SK-MEL-5 (cell line): ENCODE measurements around the gene RRP15. TPM values are rescaled to one million over a fixed set of nuclear protein-coding genes. Genes with fewer than 3 reads are reported as not detected.

ENCODE experiments used
- DNase-seq: peaks from one replicate; pipeline ENCODE4 v3.0.0-alpha.2; 2016; ENCODE audit warnings: low read depth, low spot score
- in situ Hi-C: cut with HindIII; loops from 2 replicates; pipeline ENCODE4 v1.10.0; 2016; ENCODE audit warnings: low sequenced_read_pairs, high pct_unique_total_duplicates, low pct_unique_long_range_greater_than_20kb
- total RNA-seq: library from RNA; depleted of rRNA; stranded (reverse); fragments of >200 nt; shearing (Covaris generic); gene quantifications from 2 replicates; pipeline ENCODE4 v1.2.3, GENCODE V29; 2014

The RRP15 gene
- total RNA-seq, 1 experiment from 2014 or later, result 16.2 TPM

DNA sequence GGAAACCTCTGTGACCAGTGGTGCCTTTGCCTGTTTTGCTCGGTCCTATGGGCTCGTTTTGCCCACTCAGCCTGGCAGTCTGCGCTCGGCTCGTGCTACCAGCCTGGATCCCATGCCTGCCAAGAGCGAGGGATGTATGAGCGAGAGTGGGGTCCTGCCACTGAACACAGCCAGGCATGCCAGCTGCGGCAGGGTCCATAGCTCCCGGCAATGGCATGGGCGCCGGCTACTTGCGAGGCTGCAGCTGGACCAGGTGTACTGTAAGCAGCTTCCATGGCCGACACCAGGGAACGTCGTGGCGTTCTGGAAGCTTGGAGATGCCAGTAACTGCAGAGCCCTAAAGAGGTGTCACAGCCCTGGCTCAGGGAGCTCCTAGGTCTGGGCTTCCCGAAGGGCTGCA is 37.7 kb downstream of the RRP15 start:
- in situ Hi-C loops, result no loop called here

DNA sequence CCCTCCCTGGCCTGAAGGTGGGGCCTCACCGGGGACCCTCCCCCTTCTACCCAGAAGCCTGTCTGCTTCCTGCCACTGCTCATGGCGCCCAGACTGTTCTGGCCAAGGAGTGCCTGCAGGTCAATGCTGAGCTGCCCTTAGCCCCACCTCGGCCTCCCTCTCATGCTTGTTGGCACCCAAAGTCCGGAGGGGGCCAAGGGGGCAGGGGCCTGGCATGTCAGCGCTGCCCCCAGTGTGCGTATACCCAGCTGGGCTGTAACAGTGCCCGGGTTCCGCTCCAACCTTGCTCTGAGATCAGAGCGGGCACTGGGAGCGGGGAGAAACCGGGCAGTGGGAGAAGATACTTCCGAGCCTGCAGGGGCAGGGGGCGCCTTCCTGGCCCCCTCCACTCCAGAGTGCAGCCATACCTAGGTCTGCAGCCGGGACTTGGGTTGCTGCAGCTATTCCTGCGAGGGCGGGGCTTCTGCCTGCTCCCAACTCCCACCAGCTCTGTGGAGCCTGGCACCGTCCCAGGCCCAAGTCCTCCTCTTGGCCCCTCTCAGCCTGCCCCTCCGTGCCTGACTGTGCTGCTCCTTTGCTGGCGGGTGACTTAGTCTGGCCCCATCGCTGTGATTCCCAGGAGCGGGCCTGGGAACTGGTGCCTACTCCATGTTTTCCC is 38.6 kb downstream of the RRP15 start:
- in situ Hi-C loops, result no loop called here
- DNase-seq, result no peak

More for the DNA sequence above, 37.7 kb downstream of the RRP15 start:
- no peak for DNase-seq

DNA sequence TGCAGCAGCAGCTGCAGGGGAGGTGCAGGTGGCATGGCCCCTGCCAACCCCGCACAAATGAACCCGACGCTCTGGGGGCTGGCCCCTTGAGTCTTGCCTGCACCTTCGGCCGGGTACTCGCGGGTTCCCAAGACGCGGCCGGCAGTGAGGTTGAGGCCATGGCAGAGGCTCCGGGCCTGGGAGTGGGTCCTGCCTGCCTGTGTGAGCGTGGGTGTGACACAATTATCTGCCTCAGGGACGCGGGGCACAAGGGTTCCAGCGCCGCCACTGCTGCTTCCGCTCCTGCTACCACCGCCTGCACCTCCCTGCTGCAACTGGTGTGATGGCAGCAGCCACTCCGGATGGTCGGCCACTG is 39.1 kb downstream of the RRP15 start:
- DNase-seq, result no peak
- in situ Hi-C loops, result no loop called here

DNA sequence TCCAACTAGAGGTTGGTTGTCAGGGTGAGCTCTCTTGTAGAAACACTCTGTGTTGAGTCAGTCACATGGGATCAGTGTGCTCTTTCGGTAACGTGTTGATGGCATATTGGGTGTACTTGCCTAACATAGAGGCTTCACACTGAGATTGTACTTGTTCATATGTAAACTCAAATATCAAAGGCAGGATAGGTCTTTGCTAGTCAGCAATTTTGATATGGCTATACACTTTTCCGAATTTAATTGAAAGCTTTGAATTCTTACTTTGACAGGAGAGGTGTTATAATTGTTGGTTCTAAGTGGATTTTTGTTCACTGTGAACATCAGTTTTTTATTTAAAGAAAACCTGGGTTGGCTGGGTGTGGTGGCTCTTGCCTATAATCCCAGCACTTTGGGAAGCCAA is 43.7 kb downstream of the RRP15 start:
- no peak for DNase-seq
- in situ Hi-C loops, result no loop called here

DNA sequence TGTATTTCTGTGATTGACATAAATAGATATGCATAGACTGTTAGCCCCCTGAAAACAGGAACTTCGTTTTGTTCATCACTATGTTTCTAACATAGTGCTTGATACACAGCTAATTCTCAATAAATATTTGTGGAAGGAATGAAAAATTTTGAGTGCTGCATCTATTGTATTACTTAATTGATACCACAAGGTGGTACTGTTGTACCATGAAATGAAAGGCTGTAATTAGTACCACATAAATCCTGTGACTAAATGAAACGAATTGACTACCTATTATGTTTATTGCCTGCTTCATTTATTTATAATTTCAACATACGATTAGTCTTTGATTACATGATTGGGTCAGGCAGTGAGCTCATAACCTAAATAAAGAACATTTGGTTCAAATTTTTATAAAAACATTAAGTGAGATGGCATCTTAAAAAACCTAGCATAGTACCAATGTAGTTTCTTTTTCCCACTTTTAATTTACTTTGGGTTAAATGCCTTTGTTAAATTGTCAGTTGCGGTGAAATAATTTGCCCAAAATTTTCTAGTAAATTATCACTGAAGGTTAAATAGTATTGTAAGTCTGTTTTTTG is 45.0 kb downstream of the RRP15 start:
- in situ Hi-C loops, result no loop called here
- DNase-seq, result peak; percentile 48

DNA sequence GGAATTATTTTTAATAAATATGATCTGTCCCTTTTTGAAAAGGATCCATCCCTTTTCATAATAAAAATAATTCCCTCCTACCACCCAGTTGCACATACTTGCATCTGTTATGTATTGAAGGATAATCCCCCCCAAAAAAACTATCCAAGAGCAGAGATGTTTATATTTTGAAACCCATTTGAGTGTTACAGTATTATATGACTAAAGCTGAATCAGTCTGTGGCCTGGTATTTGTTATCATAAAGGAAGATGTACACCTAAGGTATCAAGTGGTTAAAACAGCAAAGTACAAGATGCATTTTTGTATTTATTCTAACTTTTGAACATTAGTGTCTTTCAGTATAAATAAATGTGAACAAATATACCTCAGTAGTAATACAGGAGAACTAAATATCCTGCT is 47.3 kb downstream of the RRP15 start:
- in situ Hi-C loops, result no loop called here

DNA sequence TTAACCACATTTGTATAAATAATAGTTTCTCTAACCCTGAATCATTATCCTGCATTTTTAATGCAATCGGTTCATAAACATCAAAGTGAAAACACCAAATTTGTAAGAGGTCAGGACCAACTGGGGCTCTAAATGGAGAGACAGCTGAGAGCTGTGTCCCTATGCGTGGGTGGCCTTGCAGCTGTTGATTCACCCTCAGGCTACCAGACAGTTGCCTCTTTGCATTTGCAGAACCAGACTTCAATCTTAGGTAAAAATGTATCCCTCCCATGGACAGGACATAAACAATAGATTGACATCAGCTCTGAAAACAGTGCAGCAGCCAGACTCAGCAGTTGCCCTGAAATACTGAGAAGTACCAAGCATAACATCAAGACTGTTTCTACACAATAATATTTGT is 51.2 kb downstream of the RRP15 start:
- no peak for DNase-seq
- in situ Hi-C loops, result no loop called here

More for the DNA sequence above, 47.3 kb downstream of the RRP15 start:
- DNase-seq, result no peak

GRCh38 chr1:218339267-218339831 is 54.3 kb downstream of the RRP15 start:
- DNase-seq, result peak; percentile 58
- in situ Hi-C loops, result no loop called here

DNA sequence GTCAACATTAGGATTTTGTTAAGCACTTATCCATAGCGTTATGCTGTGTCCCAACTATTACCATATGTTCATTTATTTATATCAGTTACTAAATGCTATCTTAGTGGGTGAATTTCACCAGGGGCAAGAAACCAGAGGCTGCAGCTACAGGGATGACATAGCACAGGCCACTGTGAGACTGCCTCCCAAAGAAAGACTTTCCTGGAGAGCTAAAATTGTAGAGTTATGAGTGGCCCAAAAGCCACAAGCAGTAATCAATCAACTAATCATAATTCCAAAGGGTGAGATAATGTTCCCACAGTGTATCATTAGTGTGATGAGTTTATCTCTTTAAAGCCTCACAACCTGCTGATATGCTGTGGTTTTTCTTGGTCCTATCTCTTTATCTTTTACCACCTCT is 56.2 kb downstream of the RRP15 start:
- no peak for DNase-seq
- in situ Hi-C loops, result no loop called here

GRCh38 chr1:218342091-218342490 is 57.0 kb downstream of the RRP15 start:
- in situ Hi-C loops, result no loop called here
- DNase-seq, result peak; percentile 52

DNA sequence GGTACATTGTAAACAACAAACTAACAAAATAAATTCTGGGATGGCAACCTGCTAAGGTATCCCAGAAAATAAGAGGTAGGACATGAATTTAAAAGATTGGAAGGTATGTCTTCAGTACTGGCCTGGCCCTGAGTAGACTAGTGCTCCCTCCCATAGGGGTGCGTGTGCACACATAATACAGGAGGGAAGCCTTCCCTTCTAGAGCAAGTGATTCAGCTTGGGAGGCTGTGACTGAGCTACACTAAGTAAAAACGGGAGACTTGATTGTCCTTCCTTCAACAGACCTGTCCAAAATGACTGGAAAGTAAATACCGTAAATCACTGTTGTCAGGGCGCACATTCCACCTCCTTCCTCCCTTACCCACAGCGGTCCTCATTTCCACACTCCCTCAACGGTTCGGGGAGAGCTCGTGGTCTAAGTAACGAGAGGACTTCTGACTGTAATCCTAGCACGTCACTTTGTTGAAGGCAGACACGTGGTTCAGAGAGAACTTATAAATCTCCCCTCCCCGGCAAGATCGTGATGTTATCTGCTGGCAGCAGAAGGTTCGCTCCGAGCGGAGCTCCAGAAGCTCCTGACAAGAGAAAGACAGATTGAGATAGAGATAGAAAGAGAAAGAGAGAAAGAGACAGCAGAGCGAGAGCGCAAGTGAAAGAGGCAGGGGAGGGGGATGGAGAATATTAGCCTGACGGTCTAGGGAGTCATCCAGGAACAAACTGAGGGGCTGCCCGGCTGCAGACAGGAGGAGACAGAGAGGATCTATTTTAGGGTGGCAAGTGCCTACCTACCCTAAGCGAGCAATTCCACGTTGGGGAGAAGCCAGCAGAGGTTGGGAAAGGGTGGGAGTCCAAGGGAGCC is 60.0 kb downstream of the RRP15 start, which contains the start of gene TGFB2:
TGFB2 (plus strand) TSS at position 523 of the 859 bp plus-strand sequence. CDS start 1,366 bp downstream, outside the sequence.
- in situ Hi-C loops, result no loop called here
- DNase-seq, result peak; percentile 58

- no peak for DNase-seq
- in situ Hi-C loops, result no loop called here
Observed at GRCh38 chr1:218345673-218346390, 60.7 kb downstream of the RRP15 start.

- in situ Hi-C loops, result no loop called here
- DNase-seq, result no peak
Observed at GRCh38 chr1:218346391-218347204, 61.5 kb downstream of the RRP15 start.

- no peak for DNase-seq
- in situ Hi-C loops, result no loop called here
Observed at GRCh38 chr1:218347336-218347722, 62.2 kb downstream of the RRP15 start.

DNA sequence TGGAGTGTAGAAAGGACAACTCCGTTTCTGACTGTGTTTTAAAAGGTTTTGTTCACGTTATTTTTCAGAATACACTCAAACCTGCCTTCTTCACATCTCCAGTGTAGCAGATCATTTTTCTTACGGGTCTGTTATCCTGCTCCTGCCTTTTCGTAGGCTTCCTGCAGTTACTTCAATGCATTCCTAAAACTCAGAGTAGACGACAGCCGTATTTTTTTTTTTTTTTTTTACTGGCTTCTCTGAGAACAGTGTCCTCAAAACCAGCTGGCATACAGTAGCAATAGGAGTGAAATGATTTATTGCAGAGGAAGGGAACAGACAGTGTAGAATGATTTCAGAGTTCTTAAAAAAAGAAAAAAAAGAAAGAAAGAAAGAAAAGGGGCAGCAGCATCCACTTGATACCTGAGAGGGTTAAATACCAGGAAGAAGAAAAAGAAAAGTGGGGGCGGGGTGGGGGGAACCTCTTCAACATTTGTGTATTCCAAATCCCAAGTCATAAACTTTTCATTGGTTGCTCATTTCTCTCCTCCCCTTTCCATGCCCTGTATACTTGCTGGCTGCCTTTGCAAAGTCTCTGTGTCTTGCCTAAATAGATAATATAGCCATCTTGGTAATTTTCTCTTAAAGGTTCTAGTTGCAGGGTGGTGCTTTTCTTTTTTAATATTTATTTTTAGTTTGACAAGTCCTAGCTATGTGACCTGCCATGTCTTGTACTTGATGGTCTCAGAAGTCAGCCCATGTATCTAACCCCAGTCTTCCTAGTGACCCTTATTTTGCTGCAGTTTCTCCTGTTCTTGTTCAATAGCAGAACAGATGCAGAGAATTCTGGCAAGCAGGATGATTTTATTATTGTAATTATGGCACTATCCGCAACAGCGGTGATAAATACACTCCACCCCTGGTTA is 62.9 kb downstream of the RRP15 start:
- in situ Hi-C loops, result no loop called here

DNA sequence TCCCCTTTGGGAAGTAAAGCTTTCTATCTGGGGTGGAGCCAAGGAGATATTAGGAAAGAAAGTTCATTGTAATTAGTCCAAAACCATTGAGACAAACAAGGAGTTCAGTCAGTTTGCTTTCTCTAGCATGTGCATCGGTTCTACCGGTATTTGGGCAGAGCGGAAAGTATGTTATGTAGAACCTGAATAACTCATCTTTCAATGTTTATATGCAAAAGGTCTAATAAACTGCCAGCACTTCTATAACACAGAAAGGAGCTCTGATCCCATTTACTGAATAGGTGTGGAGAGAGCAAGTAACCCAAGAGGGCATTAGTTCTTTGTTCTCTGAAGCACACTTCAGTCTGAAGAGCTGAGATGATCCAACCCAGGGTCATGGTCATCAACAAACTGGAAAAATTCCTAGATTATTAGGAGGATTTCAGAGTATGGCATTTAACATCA is 63.6 kb downstream of the RRP15 start:
- DNase-seq, result no peak
- in situ Hi-C loops, result no loop called here

More for the DNA sequence above, 62.9 kb downstream of the RRP15 start:
- DNase-seq, result no peak
